Measurements from ENCODE around the gene ACBD3.

Gene ACBD3

DNA sequence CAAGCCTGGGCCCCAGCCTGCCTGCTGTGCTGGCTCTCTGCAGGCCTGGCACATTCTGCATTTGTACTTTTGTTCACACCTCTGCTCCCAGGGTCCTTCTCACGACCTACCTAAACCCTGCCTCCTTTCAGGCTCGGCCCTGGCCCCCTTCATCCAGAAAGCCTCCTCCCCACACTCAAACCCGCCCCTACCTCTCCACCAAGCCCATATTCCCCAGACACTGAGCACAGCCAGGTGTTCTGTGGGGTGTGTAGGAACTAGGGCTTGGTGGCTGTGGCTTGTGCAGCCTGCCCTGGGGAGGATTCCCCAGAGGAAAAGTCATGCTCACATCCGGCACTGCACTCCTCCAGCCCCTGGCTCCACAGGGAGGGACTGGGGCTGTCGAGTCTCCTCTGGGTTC is 28.7 kb upstream of the ACBD3 start:
- Histone ChIP-seq H3K4me3 (replicated peaks; ENCODE audit: insufficient read depth, low read length) (no peak overlapping the region), H3K27ac (replicated peaks) (no peak overlapping the region), H3K27me3 (ENCODE audit: insufficient read depth, poor library complexity, severe bottlenecking) (no peaks in the 10 kb centered on the region)
- no peak for DNase-seq (ENCODE audit: low read depth in 1 of 2, low spot score in 1 of 2)
- TF ChIP-seq CTCF (IDR thresholded peaks at IDR 0.05; ENCODE audit: insufficient read depth, low read length) (no peak), GABPA (IDR thresholded peaks at IDR 0.05; ENCODE audit: low read depth) (no peak), POLR2AphosphoS5 (IDR thresholded peaks at IDR 0.05; ENCODE audit: low read depth) (no peak), SPI1 (IDR thresholded peaks at IDR 0.05; ENCODE audit: borderline replicate concordance, low read depth) (no peak)
- TF ChIP-seq, protein P1, sequence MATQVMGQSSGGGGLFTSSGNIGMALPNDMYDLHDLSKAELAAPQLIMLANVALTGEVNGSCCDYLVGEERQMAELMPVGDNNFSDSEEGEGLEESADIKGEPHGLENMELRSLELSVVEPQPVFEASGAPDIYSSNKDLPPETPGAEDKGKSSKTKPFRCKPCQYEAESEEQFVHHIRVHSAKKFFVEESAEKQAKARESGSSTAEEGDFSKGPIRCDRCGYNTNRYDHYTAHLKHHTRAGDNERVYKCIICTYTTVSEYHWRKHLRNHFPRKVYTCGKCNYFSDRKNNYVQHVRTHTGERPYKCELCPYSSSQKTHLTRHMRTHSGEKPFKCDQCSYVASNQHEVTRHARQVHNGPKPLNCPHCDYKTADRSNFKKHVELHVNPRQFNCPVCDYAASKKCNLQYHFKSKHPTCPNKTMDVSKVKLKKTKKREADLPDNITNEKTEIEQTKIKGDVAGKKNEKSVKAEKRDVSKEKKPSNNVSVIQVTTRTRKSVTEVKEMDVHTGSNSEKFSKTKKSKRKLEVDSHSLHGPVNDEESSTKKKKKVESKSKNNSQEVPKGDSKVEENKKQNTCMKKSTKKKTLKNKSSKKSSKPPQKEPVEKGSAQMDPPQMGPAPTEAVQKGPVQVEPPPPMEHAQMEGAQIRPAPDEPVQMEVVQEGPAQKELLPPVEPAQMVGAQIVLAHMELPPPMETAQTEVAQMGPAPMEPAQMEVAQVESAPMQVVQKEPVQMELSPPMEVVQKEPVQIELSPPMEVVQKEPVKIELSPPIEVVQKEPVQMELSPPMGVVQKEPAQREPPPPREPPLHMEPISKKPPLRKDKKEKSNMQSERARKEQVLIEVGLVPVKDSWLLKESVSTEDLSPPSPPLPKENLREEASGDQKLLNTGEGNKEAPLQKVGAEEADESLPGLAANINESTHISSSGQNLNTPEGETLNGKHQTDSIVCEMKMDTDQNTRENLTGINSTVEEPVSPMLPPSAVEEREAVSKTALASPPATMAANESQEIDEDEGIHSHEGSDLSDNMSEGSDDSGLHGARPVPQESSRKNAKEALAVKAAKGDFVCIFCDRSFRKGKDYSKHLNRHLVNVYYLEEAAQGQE (IDR thresholded peaks at IDR 0.05; ENCODE audit: insufficient replicate concordance, low read depth) = no peak

DNA sequence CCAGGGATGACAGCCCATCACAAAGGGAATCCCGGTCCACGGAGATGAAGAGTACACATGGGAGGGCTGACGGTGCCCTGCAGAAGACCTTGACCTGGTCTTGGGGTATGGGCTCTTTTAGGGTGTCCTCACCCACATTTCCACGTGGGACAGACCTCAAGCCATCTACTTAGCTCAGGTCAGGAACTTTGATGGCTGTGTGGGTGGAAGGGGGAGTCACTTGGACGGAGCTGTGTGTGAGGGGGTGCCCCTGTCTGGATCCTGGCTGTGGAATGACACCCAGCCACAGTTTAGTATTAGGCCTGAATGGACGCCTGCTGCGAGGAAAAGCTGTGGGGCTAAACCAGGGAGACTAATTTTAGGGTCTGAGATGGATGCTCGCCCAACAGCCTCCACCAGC is 26.0 kb upstream of the ACBD3 start:
- H3K27me3 ChIP-seq (ENCODE audit: insufficient read depth, poor library complexity, severe bottlenecking) = no peaks in the 10 kb centered on the region
- no peak for DNase-seq (ENCODE audit: low read depth in 1 of 2, low spot score in 1 of 2)
- TF ChIP-seq, protein P1 (IDR thresholded peaks at IDR 0.05; ENCODE audit: insufficient replicate concordance, low read depth) = no peak
- H3K4me3 ChIP-seq (replicated peaks; ENCODE audit: insufficient read depth, low read length) = no peak overlapping the region
- no peak overlapping the region for H3K27ac ChIP-seq (replicated peaks)

GRCh38 chr1:226211181-226211821 is 24.8 kb upstream of the ACBD3 start:
- no peaks in the 10 kb centered on the region for H3K27me3 ChIP-seq (ENCODE audit: insufficient read depth, poor library complexity, severe bottlenecking)
- DNase-seq (ENCODE audit: low read depth in 1 of 2, low spot score in 1 of 2) = no peak
- TF ChIP-seq CTCF (IDR thresholded peaks at IDR 0.05; ENCODE audit: insufficient read depth, low read length) (no peak), SPI1 (IDR thresholded peaks at IDR 0.05; ENCODE audit: borderline replicate concordance, low read depth) (no peak), GABPA (IDR thresholded peaks at IDR 0.05; ENCODE audit: low read depth) (no peak), POLR2AphosphoS5 (IDR thresholded peaks at IDR 0.05; ENCODE audit: low read depth) (no peak)
- TF ChIP-seq, protein P1 (IDR thresholded peaks at IDR 0.05; ENCODE audit: insufficient replicate concordance, low read depth) = no peak
- no peak overlapping the region for H3K4me3 ChIP-seq (replicated peaks; ENCODE audit: insufficient read depth, low read length)
- no peak overlapping the region for H3K27ac ChIP-seq (replicated peaks)
